ENCODE data around the gene PALLD. TPM values are rescaled to one million over a fixed set of nuclear protein-coding genes. Genes with fewer than 3 reads are reported as not detected.
"Not testable (repeated sequence)": the region's sequence is repeated elsewhere in the genome, so short reads cannot be mapped to it uniquely, and the experiment has no call there.

The PALLD gene
- polyA plus RNA-seq, 1 donor from 2014 or later, result 20.5 TPM

DNA sequence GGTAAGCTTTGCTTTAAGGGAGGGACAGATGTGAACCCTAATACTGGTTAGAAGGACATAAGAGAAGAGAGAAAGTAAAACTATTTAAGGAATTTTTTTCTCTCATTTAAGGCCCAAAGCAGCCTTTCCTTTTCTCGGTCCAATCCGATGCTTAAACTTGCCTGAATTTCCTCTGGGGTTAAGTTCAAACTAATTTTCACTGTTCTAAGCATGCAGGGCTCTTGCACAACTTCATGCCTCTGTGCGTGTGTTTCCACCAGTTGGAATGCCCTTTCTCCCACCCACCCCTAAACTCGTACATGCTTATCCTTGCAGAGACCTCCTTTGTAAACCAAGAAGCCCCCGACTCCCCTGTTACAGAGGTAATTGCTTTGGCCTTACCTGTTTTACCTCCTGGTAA is 308.5 kb downstream of the PALLD start:
- Histone ChIP-seq H3K9me3 (ENCODE audit: low read length) (no peaks in the 10 kb centered on the region), H4K20me1 (ENCODE audit: insufficient read depth) (no peaks in the 10 kb centered on the region), H3K9me2 (ENCODE audit: insufficient read depth, low read length) (no peaks in the 10 kb centered on the region), H3K79me2 (replicated peaks; ENCODE audit: insufficient read depth, low read length) (no peaks in the 10 kb centered on the region), H3K27ac (ENCODE audit: low read length) (no peak overlapping the region), H3K36me3 (ENCODE audit: insufficient read depth, low read length) (no peaks in the 10 kb centered on the region), H3K4me2 (ENCODE audit: low read length) (no peak overlapping the region), H3F3A (ENCODE audit: insufficient read depth, low read length, poor library complexity, severe bottlenecking) (no peaks in the 10 kb centered on the region), H3K4me3 (ENCODE audit: low read length) (no peak overlapping the region), H2AFZ (ENCODE audit: low read depth, low read length) (no peak overlapping the region), H3K9ac (ENCODE audit: low read length) (no peak overlapping the region), H3K27me3 (ENCODE audit: insufficient read depth, low read depth, low read length) (no peaks in the 10 kb centered on the region)
- TF ChIP-seq, protein P1, sequence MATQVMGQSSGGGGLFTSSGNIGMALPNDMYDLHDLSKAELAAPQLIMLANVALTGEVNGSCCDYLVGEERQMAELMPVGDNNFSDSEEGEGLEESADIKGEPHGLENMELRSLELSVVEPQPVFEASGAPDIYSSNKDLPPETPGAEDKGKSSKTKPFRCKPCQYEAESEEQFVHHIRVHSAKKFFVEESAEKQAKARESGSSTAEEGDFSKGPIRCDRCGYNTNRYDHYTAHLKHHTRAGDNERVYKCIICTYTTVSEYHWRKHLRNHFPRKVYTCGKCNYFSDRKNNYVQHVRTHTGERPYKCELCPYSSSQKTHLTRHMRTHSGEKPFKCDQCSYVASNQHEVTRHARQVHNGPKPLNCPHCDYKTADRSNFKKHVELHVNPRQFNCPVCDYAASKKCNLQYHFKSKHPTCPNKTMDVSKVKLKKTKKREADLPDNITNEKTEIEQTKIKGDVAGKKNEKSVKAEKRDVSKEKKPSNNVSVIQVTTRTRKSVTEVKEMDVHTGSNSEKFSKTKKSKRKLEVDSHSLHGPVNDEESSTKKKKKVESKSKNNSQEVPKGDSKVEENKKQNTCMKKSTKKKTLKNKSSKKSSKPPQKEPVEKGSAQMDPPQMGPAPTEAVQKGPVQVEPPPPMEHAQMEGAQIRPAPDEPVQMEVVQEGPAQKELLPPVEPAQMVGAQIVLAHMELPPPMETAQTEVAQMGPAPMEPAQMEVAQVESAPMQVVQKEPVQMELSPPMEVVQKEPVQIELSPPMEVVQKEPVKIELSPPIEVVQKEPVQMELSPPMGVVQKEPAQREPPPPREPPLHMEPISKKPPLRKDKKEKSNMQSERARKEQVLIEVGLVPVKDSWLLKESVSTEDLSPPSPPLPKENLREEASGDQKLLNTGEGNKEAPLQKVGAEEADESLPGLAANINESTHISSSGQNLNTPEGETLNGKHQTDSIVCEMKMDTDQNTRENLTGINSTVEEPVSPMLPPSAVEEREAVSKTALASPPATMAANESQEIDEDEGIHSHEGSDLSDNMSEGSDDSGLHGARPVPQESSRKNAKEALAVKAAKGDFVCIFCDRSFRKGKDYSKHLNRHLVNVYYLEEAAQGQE (IDR thresholded peaks at IDR 0.05; ENCODE audit: borderline replicate concordance), result no peak
- TF ChIP-seq TAF1 (IDR thresholded peaks at IDR 0.05; ENCODE audit: low read depth), result no peak

GRCh38 chr4:168806247-168806646 is 309.4 kb downstream of the PALLD start:
- H3K4me2 ChIP-seq (ENCODE audit: low read length); H2AFZ ChIP-seq (ENCODE audit: low read depth, low read length); H3F3A ChIP-seq (ENCODE audit: insufficient read depth, low read length, poor library complexity, severe bottlenecking); H3K9me2 ChIP-seq (ENCODE audit: insufficient read depth, low read length); H3K27me3 ChIP-seq (ENCODE audit: insufficient read depth, low read depth, low read length); H3K36me3 ChIP-seq (ENCODE audit: insufficient read depth, low read length); H3K4me3 ChIP-seq (ENCODE audit: low read length); H3K9me3 ChIP-seq (ENCODE audit: low read length); H3K27ac ChIP-seq (ENCODE audit: low read length); H4K20me1 ChIP-seq (ENCODE audit: insufficient read depth); H3K9ac ChIP-seq (ENCODE audit: low read length); H3K79me2 ChIP-seq (replicated peaks; ENCODE audit: insufficient read depth, low read length): not testable (repeated sequence)

- no peaks in the 10 kb centered on the region for H3F3A ChIP-seq (ENCODE audit: insufficient read depth, low read length, poor library complexity, severe bottlenecking)
- no peak for TF ChIP-seq EP300 (conservative IDR thresholded peaks at IDR 0.05; ENCODE audit: poor library complexity, severe bottlenecking)
- TF ChIP-seq, protein P1 (IDR thresholded peaks at IDR 0.05; ENCODE audit: borderline replicate concordance), result no peak
- TF ChIP-seq SMC3 (conservative IDR thresholded peaks at IDR 0.05; ENCODE audit: poor library complexity), result no peak
- no peak for TF ChIP-seq POLR2AphosphoS5 (IDR thresholded peaks at IDR 0.05)
- TF ChIP-seq EZH2 (IDR thresholded peaks at IDR 0.05; ENCODE audit: borderline replicate concordance, insufficient read depth, low read length, poor library complexity, severe bottlenecking), result no peak
- TF ChIP-seq CTCF (IDR thresholded peaks at IDR 0.05; ENCODE audit: poor library complexity, severe bottlenecking), result no peak
- TF ChIP-seq RAD21 (conservative IDR thresholded peaks at IDR 0.05), result no peak
- no peak for TF ChIP-seq TAF1 (IDR thresholded peaks at IDR 0.05; ENCODE audit: low read depth)
- no peak for TF ChIP-seq MXI1 (conservative IDR thresholded peaks at IDR 0.05; ENCODE audit: poor library complexity, severe bottlenecking)
- H3K79me2 ChIP-seq (replicated peaks; ENCODE audit: insufficient read depth, low read length), result no peaks in the 10 kb centered on the region
Measured at GRCh38 chr4:168811207-168811606, 314.4 kb downstream of the PALLD start.

More at GRCh38 chr4:168811207-168811606, 314.4 kb downstream of the PALLD start:
- Histone ChIP-seq H3K9me2 (ENCODE audit: insufficient read depth, low read length) (no peaks in the 10 kb centered on the region), H3K9me3 (ENCODE audit: low read length) (no peaks in the 10 kb centered on the region), H3K27ac (ENCODE audit: low read length) (no peak overlapping the region), H3K4me2 (ENCODE audit: low read length) (no peak overlapping the region), H4K20me1 (ENCODE audit: insufficient read depth) (no peaks in the 10 kb centered on the region), H3K4me3 (ENCODE audit: low read length) (no peak overlapping the region), H3K36me3 (ENCODE audit: insufficient read depth, low read length) (no peaks in the 10 kb centered on the region), H3K9ac (ENCODE audit: low read length) (no peak overlapping the region), H2AFZ (ENCODE audit: low read depth, low read length) (no peak overlapping the region), H3K27me3 (ENCODE audit: insufficient read depth, low read depth, low read length) (no peaks in the 10 kb centered on the region)
